ENCODE measurements around the gene DCLK3. TPM values are rescaled to one million over a fixed set of nuclear protein-coding genes. Genes with fewer than 3 reads are reported as not detected.

DCLK3 gene
- total and polyA plus RNA-seq, 2 of the 8 experiments (the other 6 are each of a cell fraction or from before 2014, with no cell fraction given), result 0.27 to 0.63 TPM

- TF ChIP-seq CHD7 (IDR thresholded peaks at IDR 0.05; ENCODE audit: insufficient replicate concordance, low read length) (no peak), ATF3 (IDR thresholded peaks at IDR 0.05; ENCODE audit: insufficient read depth, low read depth, low read length) (no peak), CBX5 (IDR thresholded peaks at IDR 0.05; ENCODE audit: low read depth, low read length) (no peak), PHF8 (conservative IDR thresholded peaks at IDR 0.05; ENCODE audit: low read depth, low read length) (no peak), ASH2L (IDR thresholded peaks at IDR 0.05; ENCODE audit: low read length) (no peak), CBX8 (IDR thresholded peaks at IDR 0.05; ENCODE audit: borderline replicate concordance, low read depth, low read length) (no peak), CHD1 (IDR thresholded peaks at IDR 0.05; ENCODE audit: low read depth, low read length) (no peak), CREB1 (IDR thresholded peaks at IDR 0.05) (no peak), BACH1 (IDR thresholded peaks at IDR 0.05; ENCODE audit: low read length) (no peak), CHD2 (IDR thresholded peaks at IDR 0.05; ENCODE audit: low read length) (no peak)
Measured at GRCh38 chr3:36678216-36679013, 85.9 kb downstream of the DCLK3 start (continued).
